CD4-positive, alpha-beta T cell treated with Interleukin-17A for 1 hour (primary cell): ENCODE results near the gene AP4M1.
"Not testable (repeated sequence)": the region's sequence is repeated elsewhere in the genome, so short reads cannot be mapped to it uniquely, and the experiment has no call there.

Source experiments
- DNase-seq: peaks from one replicate; pipeline ENCODE4 v3.0.0-alpha.2; 2020

The AP4M1 gene

DNA sequence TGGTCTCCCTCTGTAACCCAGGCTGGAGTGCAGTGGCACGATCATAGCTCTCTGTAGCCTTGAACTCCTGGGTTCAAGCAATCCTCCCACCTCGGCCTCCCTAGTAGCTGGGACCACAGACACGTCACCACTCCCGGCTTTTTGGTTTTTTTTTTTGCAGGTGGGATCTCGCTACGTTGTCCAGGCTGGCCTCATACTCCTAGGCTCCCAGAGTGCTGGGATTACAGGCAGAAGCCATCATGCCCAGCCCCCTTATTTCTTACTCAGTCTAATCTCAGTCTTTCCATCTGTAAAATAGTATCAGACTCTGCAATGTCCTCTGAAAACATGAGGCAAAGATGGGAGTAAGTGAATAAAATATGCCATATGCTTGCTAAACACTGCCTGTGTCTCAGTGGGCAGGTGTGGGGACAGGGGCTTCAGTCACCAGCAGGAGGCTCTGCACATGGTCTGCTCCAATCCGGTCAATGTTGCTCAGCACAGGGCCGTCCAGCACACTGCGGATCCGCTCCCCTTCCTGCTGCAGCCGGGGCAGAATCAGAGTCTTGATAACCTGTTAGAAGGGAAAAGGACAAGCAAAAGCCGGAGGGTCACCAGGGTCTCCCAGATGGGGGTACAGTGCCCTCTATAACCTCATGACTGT, 8.2 kb downstream of the AP4M1 start:
- DNase-seq, result no peak

DNA sequence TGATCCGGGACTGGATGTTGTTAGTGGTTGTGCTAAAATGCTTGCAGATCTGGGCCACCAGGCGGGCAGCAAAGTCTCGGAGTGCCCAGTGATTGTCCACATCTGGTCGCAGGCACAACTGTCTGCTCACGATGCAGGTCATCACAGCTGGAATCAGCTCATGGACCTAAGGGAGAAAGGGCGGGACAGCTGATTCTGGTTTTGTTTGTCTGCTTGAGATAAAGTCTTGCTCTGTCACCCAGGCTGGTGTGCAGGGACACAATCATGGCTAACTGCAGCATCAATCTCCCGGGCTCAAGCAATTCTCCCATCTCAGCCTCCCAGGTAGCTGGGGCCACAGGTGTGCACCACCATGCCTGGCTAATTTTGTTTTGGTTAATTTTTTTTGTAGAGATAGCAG, 9.7 kb downstream of the AP4M1 start:
- no peak for DNase-seq

DNA sequence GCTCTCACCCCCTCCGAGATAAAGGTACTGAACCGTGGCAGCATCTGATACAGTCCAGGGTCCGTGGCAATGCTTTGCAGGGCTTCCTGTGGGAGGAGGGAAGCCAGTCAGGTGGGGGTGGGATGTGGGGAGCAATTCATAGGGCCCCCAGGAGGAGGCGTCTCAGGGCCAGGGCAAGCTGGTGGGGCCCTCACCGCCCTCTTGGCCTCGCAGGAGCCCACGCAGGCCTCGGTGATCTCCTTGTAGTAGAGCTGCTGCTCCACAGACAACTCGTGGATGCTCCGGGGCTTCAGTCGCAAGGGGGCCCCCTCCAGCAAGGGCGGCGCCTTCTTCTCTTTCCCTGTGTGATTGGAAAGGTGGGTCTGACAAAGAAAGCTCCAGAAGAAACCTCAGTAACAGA, 10.5 kb downstream of the AP4M1 start:
- DNase-seq, result no peak

DNA sequence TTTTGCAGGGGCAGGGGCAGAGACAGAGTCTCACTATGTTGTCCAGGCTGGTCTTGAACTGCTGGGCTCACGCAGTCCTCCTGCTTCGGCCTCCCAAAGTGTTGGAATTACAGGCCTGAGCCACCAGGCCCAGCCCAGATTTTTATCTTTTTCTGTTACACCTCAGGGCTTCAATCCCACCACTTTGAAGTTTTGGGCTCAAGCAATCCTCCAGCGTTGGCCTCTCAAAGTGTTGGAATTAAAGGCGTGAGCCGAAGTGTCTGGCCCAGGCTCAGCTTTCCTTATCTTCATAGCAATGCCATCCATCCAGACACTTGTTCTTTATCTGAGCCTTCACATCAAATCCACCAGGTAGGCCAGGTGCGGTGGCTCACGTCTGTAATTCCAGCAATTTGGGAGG, 13.6 kb downstream of the AP4M1 start:
- no peak for DNase-seq

DNA sequence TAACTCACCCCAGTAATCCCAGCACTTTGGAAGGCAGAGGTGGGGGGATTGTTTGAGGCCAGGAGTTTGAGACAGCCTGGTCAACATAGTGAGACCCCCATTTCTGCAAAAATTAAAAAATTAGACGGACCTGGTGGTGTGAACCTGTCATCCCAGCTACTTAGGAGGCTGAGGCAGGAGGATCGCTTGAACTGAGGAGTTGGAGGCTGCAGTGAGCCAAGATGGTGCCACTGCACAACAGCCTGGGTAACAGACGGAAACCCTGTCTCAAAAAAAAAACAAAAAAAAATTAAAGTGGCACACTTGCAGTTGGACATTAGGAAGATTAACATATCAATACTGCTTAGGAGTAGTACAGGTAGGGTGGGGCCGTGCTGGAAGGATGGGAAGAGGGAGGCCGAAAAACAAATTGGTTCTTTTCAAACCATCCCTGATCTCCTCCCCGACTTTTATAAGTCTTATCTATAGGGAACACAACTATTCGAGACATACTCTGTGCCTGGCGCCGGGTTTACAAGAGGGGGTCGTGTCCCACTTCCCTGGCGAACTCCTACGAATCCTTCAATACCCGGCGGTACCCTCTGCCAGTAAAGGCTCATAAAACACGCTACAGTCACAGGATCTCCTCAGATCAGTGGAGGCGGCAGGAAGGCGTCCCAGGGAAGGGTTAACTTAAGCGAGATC, 17.1 kb downstream of the AP4M1 start:
- DNase-seq, result no peak

DNA sequence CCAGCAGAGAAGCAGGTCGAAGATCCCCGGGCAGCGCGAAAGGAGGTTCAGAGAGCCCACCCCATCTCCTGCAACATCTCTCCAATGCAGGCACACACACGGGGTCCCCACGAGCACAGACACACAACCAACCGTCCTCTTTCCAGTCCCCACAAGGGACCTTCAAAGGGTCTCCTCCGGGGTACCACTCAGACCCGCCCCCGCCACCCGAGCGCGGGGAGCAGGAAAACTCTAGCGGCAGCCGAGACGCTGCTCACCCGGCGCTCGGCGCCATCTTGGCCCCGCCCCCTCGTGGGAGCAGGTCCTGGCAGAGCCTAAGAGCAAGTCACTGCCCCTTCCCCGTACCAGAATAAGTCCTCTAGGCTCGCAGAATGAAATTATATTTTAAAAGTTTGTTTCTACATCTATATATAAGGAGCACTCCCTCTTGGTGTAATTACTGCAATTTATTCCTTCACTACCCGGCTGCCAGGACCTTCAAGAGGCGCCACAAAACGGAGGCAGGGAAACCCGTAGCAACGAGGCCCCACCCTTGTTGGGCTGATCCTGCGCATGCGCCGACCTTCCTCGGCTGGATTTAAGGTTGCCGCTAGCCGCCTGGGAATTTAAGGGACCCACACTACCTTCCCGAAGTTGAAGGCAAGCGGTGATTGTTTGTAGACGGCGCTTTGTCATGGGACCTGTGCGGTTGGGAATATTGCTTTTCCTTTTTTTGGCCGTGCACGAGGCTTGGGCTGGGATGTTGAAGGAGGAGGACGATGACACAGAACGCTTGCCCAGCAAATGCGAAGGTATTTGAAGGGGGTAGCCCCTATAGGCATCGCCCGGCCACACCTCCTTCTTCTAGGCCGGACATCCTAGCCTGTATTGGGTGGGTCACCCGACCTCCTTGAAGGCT, 17.9 kb downstream of the AP4M1 start, which contains the start of the genes CNPY4 and TAF6:
Gene CNPY4, plus strand, starts transcription at position 563 of the 898 bp plus-strand sequence. Its CDS starts 111 bp downstream, at position 674.
Gene TAF6, minus strand, starts transcription at position 287 of the 898 bp plus-strand sequence. CDS start 5,149 bp downstream, outside the sequence.
- peak; percentile 96 for DNase-seq

DNA sequence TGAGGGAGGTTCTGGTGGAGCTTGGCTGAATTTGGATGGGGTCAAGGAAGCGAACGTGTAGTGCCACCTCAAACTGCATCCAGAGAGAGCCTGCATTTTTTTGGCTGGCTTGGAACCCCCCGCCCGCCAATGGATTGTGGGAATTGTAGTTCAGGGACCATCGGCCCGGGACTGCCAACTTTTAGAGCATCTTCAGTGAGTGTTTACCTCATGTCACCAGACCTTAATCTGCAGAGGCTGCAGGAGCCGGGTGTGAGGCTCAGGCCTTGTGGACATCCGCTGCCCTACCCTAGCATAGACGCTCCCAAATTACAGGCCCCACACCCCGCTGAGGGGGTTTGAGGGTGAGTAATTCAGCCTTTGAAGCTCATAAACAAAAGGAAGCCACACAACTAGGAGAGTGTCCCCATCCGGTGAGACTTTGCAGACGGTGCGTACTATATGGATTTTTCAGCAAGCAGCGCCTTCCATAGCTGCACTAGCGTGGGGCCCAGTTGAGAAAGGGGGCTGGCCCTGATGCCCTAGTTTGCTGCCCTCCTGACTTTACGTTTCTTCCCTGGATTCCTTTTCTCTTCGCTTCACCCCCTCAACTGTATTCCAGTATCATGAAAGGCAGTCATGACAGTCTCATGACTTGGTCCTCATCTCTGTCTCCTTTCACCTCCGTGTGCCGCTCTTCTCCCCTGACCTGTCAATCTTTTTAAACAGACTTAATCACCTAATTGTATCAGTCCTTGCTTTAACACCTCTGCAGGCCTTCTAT, 18.7 kb downstream of the AP4M1 start:
- peak; percentile 81 for DNase-seq

DNA sequence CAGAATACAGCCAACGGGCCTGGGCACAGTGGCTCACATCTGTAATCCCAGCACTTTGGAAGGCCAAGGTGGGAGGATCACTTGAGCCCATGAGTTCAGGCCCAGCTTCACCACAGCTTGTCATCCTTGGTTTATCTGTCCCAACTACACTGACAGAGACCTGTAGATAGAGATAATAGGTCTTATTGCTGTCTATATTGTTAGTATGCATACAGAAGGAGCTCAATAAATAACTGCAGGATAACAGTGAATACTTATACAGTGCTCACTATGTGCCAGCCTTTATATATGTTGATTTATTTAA, 19.2 kb downstream of the AP4M1 start:
- DNase-seq, result no peak

DNA sequence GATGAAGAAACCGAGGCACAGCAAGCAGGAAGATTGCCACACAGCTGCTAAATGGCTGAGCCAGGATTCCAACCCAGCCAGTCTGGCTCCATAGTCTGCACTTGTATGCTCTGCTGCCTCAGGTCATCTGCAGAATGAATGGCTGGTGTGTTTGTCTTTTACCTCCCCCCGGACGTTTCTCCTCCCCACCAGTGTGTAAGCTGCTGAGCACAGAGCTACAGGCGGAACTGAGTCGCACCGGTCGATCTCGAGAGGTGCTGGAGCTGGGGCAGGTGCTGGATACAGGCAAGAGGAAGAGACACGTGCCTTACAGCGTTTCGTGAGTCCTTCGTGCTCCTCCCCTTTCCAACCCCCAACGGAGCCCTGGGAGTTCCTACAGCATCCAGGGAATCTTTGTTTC, 20.6 kb downstream of the AP4M1 start:
- no peak for DNase-seq

DNA sequence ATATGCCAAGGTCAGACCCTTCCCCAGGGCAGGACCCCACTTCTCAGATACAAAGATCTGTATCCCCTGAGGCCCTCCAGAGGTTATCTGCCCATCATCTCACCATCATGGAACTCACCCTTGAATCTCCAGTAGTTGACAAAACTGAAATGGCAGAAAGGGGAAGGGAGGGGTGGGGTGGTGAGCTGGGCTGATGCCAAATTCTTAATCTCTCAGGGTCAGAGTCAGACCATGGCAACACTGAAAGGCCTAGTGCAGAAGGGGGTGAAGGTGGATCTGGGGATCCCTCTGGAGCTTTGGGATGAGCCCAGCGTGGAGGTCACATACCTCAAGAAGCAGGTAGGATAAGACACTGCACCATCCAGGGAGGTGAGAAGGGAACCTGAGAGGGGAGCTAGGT, 21.1 kb downstream of the AP4M1 start:
- DNase-seq, result no peak

DNA sequence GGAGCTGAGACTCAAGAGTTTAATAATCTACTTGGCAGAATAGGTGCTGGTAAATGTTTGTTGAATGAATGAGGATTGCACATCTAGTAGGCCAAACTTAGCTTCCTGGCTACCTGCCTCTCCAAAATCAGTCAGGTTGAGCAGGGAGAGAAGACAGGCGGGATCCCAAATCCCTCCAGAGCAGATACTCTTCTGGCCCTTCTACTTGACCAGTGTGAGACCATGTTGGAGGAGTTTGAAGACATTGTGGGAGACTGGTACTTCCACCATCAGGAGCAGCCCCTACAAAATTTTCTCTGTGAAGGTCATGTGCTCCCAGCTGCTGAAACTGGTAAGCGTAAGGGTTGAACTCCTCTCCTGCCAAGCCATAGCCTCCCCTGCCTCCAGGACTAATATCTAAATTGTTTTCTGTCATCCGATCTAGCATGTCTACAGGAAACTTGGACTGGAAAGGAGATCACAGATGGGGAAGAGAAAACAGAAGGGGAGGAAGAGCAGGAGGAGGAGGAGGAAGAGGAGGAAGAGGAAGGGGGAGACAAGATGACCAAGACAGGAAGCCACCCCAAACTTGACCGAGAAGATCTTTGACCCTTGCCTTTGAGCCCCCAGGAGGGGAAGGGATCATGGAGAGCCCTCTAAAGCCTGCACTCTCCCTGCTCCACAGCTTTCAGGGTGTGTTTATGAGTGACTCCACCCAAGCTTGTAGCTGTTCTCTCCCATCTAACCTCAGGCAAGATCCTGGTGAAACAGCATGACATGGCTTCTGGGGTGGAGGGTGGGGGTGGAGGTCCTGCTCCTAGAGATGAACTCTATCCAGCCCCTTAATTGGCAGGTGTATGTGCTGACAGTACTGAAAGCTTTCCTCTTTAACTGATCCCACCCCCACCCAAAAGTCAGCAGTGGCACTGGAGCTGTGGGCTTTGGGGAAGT, 23.1 kb downstream of the AP4M1 start:
- DNase-seq, result no peak

DNA sequence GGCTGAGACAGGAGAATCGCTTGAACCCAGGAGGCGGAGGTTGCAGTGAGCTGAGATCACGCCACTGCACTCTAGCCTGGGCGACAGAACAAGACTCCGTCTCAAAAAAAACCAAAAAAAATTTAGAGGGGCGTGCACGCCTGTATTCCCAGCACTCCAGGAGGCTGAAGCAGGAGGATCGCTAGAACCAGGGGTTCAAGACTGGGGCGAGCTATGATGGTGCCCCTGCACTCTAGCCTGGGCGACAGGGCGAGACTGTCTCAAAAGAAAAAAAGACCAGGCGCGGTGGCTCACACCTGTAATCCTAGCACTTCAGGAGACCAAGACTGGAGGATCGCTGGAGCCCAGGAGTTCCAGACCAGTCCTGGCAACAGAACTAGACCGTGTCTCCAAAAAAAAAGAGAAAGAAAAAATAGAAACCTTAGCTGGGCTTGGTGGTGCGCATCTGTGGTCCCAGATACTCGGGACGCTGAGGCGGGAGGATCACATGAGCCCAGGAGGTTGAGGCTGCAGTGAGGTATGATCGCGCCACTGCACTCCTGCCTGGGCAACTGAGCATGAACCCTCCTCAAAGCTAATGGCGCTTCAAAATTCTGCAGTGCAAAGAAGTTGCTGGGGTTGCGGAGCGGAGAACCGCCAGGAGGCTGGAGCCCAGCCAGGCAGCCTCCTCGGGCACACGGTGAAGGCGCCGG, 24.9 kb downstream of the AP4M1 start:
- no peak for DNase-seq

DNA sequence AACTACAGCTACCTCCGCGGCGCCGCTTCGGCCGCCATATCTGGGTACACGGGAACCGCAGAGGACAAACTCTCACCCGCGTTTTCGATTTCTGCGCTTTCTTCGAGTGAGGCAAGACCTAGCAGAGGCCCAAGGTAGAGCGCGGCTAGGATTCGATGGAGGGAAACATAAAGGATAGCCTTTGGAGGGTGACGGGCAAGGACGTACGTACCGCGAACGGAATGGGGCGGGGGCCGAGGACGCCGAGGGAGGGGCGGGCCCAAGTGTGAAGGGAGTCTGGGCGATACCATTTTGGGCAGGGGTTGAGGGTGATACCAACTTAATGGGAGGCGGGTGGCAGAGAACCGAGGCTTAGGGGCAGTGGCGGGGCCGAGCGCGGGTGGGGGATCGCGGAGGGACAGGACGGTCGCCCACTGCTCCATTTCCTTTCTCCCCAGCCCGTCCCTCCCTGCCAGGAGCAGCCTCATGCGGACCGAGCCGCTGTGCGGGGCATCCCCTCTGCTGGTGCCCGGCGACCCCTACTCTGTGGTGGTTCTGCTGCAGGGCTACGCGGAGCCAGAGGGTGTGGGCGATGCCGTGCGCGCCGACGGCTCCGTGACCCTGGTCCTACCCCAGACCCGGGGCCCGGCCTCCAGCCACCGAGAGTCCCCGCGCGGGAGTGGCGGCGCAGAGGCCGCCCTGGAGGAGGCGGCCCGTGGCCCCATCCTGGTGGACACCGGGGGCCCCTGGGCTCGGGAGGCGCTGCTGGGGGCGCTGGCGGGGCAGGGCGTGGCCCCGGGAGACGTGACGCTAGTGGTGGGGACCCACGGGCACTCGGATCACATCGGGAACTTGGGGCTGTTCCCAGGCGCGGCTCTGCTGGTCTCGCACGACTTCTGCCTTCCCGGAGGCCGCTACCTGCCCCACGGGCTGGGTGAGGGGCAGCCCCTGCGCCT, 25.8 kb downstream of the AP4M1 start, which contains the start of gene MBLAC1:
Gene MBLAC1, plus strand, starts transcription at position 37 of the 935 bp plus-strand sequence. Its CDS starts 429 bp downstream, at position 466.
- DNase-seq, result peak; percentile 95

DNA sequence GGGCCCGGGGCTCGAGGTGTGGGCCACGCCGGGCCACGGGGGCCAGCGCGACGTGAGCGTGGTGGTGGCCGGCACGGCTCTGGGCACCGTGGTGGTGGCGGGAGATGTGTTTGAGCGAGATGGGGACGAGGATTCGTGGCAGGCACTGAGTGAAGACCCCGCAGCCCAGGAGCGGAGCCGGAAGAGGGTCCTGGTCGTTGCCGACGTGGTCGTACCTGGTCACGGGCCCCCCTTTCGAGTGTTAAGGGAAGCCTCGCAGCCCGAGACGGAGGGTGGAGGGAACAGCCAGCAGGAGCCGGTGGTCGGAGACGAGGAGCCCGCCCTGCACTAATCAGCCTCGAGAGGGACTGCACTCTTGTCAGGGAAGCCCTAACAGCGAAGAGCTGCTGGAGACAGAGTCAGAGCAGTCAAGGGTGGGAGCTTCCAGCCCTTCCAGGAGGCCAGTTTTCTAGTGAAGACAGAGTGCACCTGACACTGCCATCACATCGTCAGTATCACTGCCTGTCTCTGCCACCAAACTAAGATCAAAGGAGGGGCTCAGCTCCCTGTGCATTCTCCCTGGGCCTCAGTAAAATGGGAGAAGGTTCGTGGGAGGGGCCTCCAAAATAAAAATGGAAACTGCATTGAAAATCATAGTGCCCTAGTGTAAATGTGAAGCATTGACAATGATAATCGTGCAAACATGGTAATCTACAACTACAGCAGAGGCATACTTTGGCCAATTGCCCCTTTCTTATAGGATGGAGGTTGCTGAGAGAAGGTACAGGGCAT, 26.6 kb downstream of the AP4M1 start:
- DNase-seq, result peak; percentile 29

DNA sequence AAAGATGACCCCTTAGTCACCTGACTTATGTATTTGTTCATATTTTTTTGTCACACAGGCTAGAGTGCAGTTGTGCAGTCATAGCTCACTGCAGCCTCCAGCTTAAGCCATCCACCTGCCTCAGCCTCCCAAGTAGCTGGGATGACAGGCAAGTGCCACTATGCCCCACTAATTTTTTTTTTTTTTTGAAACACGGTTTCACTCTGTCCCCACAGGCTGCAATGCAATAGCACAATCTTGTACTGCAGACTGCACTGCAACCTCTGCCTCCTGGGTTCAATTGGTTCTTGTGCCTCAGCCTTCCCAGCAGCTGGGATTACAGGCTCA, 27.2 kb downstream of the AP4M1 start:
- no peak for DNase-seq

DNA sequence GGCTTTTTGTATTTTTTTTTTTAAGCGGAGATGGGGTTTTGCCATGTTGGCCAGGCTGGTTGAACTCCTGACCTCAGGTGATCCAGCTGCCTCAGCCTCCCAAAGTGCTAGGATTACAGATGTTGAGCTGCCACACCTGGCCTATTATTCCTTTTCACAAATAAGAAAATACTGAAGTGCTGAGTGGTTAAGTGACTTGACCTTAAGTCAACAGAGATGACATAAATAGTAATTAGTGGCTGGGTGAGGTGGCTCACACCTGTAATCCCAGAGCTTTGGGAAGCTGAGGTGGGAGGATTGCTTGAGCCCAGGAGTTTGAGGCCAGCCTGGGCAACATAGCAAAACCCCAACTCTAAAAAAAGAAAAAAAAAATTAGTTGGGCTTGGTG, 28.8 kb downstream of the AP4M1 start:
- not testable (repeated sequence) for DNase-seq

DNA sequence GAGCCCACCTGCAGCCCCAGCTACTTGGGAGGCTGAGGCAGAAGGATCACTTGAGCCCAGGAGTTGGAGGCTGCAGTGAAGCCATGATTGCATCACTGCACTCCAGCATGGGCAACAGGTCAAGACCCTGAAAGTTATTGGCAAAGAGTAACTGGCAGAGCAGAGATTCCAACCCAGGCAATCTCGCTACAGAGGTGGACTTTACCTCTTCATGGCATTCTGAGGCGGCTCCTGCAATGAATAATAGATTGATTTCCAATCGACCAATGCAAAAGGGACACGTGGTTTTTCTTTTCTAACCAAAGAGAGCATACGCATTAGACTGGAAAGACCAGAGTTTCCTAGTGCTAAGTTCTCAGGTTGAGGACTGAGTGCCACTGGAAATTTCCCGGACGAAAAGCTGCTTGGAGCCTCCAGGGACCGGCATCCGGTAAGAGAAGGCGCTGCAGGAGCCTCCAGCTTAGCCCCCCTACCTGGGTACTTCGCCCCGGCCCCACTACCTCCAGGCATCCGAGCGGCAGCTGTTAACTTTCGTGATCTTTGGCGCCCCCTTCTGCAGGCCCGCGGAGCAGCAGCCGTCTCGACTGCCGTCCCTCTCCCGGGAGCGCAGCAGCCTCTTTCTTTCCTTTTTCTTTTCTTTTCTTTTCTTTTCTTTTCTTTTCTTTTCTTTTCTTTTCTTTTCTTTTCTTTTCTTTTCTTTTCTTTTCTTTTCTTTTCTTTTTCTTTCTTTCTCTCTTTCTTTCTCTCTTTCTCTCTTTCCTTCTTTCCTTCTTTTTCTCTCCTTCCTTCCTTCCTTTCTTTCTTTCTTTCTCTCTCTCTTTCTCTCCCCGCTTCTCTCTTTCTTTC, 29.4 kb downstream of the AP4M1 start:
- peak; percentile 84 for DNase-seq

DNA sequence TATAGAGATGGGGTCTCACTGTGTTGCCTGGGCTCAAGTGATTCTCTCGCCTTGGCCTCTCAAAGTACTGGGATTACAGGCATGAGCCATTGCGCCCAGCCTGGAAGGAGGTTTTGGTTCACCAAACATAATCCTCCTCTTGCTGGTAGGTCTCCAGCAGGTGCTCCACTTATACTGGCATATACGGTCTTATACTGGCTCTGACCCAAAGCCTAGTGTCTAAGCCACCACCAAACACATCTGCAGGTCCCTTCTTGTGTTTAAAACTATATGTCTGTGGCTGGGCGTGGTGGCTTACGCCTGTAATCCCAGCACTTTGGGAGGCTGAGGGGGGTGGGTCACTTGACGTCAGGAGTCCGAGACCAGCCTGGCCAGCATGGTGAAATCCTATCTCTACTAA, 30.7 kb downstream of the AP4M1 start:
- DNase-seq, result no peak
